Activated naive CD4-positive, alpha-beta T cell treated with Interleukin-2 at 50 U/mL for 16 hours (primary cell): ENCODE data around the gene KIF3A.
A peak's percentile ranks its signal among the peaks of the same experiment; 100 is the strongest.
"Not testable (repeated sequence)": the region's sequence is repeated elsewhere in the genome, so short reads cannot be mapped to it uniquely, and the experiment has no call there.

Source experiments
- DNase-seq: peaks from one replicate; pipeline ENCODE4 v3.0.0-alpha.2; 2020

KIF3A gene

DNA sequence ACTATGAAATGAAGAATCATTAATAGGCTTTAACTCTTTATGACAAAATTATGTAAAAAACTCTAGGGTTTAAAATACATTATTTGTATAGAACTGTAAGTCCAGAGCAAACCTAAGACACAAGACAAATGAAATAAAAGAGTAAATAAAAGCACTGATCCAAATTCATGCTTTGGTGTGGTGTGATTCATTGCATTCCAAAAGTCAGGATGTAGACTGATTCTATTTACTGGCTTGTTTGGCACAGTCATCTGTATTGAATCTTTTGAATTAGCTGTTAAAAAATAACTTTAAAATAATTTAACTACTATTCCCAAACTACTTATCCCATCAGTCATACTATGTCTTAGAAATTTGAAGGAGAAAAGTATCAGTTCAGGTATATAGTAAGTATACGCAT lies 32.5 kb downstream of the KIF3A start:
- DNase-seq, result no peak

DNA sequence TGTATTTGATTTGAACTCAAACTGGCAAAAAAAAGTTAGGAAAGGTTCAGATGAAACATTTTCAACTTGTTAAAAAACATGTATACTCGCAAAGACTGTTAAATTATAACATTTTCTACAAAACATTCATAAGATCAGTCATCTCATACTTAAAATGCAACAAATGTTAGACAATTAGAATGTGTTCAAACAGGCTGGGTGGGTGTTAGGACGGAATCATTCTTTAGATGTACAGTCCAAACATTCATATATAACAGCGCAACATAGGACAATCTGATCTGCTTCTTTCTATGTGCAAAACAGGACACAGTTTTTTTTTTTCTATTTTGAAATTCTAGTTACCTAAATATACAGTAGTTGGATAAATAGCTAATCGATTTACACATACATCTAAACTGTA lies 41.4 kb downstream of the KIF3A start:
- DNase-seq, result no peak

DNA sequence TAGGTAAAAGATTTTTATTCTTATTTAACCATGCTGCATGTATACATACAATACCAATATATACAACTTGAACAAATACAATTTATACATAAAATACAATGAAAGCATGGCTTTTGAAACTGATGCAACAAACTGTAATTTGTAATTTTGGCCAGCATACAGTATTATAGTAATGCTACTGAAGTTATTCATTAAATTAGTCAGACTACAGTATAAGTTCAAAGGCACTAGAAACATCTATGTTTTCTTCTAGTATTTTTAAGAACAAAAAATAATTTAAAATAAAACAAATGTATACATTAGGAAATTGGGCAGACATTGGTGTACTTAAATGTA lies 44.7 kb downstream of the KIF3A start:
- DNase-seq, result no peak

DNA sequence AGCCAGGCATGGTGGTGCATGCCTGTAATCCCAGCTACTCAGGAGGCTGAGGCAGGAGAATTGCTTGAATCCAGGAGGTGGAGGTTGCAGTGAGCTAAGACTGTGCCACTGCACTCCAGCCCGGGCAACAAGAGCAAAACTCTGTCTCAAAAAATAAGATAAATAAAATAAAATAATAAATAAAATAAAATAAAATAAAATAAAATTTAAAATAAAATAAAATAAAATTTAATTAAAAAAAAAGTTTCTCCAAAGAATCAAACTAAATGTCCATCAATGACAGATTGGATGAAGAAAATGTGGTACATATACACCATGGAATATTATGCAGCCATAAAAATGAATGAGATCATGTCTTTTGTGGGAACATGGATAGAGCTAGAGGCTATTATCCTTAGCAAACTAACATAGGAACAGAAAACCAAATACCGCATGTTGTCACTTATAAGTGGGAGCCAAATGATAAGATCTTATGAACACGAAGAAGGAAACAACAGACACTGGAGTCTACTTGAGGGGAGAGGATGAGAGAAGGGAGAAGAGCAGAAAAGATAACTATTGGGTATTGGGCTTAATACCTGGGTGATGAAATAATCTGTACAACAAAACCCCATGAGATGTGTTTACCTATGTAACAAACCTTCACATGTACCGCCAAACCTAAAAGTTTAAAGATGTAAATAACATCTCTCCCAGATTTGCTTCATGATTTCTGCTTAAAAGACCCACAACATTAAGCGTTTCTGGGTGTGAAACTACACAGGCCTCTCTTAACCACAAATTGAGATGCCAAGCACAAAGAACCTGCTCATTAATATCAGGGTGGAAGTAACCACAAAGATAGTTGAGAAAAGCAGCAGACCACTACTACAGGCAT lies 45.4 kb downstream of the KIF3A start:
- not testable (repeated sequence) for DNase-seq

DNA sequence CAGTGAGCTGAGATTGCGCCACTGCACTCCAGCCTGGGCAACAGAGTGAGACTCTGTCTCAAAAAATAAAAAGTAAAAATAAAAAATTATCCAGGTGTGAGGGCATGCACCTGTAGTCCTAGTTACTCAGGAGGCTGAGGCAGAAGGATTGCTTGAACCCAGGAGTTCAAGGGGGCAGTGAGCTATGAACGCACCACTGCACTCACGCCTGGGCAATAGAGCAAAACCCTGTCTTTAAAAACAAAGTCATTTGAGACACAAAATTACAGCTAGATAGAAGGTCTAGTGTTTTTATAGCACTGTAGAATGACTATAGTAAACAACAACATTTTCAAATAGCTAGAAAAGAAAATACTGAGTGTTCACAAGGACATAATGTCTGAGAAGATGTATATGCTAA lies 47.2 kb downstream of the KIF3A start:
- DNase-seq, result no peak

DNA sequence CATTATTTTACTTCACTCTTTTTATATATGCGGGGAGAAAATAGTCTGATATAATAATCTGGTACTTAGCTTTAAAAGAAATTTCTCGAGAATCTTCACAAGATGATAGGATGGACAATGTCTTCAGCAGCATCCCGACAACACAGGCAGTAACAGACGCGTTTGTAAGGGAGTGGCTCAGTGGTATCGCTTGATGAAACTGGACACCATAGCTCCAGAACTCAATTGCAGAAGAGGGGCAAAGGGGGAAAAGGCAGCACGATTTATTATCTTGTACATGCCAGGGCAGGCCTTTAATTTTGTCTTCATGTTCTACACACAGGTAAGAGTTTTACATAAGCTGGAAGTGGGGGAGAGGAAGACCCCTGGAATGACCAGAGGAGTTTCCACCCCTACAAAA lies 47.8 kb downstream of the KIF3A start:
- DNase-seq, result no peak

DNA sequence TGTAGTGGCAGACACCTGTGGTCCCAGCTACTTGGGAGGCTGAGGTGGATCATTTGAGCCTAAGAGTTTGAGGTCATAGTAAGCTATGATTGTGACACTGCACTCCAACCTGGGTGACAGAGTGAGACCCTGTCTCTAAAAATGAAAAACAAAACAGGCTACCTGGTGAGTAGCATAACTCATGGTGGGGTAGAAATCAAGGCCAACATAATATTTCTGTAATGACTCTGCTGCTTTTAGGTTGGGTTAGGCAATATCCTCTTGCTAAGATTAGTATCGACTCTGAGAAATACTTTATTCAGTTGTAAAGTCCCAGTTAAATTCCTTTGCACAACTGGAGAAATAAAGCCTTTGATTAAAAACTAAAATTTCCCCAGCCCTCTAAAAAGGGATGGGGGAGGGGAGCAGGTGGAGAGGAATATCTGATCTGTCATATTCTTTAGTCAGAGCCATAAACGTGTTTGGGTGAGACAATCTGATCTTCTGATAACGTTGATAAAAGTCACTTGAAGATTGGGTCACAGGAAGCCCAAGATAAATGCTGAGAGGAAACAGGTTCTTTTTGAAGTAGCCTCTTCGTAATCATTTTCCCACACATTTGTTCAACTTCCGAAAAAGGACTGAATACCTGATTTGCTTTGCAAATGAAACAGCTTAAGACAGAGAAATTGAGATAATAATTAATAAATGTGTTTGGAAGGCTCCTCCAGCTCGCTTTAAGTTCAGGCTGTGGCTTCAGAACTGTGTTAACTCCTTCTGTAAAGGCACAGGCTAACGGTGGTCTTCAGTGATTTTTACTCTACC lies 48.6 kb downstream of the KIF3A start:
- peak; percentile 24 for DNase-seq

DNA sequence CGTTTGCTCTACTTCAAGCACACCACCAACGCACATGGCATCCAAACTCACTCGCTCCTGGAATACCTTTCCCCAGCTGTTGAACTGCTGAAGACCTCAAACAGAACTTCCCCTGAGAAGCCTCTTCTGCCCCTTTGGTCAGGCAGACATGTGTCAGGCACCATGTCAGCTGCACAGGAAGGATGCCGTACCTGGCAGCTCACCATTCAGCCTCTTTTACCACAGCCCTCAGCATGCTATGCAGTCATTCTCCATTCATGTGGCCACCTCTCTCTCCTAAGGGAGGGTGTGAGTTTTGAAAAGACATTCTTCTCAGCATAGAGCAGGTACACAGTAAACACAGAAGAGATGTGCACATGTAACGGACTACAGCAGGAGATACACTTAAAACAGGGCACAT lies 49.4 kb downstream of the KIF3A start:
- peak; percentile 22 for DNase-seq

DNA sequence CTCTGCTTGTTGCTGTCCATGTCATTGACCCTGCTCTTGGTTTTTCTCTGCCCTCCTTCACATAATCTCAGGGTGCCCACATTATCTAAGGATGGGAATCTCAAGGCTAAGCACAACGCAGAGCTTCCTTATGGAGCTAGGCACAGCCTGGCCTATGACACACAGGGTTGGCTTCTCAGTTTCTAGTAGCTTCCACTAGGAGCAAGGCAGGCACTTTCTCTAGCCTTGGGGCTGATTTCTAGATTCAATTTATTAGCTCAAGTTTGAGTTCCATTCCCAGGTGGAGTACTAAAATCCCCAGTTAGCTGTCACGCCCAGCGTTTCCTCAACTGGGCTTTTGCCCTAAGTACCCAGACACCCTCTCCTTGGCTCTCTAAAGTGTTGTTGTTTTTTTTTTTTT lies 51.2 kb downstream of the KIF3A start:
- DNase-seq, result no peak

DNA sequence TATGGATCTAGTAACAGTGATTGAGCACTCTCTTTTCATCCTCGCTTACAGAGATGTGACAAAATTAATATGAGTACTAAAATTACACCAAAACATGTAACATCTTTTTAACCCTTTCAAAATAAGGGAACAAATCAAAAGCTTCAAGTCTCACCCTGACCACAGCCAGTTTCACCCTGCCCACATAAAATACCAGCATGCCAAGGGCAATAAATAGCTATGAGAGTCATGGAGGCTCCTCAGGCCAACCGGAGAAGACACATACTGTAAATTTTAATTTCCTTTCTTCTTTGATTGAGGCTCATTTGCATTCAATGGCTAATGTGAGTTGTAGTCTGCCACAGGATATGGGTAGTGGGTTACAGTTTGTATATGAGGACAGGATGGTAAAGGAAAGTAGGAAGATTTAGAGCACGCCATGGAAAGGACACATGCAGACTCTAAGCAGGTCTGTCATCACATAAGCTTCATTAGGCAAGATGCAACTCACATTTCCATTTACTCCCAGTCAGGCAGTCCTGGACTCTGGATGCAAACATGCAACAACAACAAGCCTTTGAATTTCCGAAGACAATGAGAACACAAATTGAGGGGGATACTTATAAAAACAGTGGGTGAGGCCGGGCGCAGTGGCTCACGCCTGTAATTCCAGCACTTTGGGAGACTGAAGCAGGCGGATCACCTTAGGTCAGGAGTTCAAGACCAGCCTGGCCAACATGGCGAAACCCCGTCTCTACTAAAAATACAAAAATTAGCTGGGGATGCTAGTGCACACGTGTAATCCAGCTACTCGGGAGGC lies 52.2 kb downstream of the KIF3A start:
- no peak for DNase-seq

DNA sequence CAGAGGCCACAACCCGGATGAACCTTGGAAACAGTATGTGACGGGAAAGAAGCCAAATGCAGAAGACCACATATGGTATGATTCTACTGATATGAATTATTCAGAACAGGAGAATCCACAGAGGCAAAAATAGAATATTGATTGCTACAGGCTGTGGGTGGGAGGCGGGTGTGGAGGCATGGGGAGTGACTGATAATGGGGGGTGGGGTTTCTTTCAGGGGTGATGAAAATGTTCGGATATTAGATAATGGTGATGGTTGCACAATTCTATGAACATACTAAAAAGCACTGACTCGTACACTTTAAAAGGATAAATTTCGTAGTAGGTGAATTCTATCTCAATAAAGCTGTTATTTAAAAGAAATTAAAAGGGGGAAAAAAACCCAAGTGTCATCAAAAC lies 52.9 kb downstream of the KIF3A start:
- no peak for DNase-seq

DNA sequence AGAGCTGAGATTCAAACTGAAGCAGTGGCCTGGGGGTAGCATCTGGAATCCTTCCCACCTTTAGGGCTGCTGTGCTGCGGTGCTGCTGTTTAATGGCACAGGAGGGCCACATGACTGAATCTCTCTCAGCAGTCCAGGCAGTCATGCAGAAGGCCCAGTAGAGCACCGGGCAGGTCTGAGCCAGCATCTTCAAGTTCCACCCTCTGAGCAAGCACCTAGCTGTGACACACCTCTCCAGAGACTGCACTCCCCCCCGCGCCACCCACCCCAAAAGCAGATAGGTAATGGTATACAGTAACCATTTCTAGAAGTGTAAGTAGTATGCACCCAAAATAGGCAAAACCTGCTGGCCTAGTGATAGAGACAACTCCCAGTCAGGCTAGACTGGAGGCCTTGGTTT lies 55.4 kb downstream of the KIF3A start:
- DNase-seq, result no peak

DNA sequence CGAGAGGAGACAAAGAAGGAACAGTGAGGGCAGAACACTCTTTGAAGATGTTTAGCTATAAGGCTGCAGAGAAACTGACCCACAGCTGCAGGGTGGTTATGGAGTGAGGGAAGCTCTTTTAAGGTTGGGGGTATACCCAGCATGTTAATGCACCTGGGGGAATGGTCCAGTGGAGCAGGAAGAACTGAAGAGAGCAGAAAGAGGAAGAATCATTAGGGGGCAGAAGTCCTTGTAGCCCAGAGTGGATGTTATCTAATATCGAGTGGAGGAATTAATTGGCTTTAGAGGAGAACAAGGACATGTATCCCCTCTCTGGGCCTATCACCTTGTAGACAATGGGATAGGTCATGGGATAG lies 55.9 kb downstream of the KIF3A start:
- DNase-seq, result no peak

DNA sequence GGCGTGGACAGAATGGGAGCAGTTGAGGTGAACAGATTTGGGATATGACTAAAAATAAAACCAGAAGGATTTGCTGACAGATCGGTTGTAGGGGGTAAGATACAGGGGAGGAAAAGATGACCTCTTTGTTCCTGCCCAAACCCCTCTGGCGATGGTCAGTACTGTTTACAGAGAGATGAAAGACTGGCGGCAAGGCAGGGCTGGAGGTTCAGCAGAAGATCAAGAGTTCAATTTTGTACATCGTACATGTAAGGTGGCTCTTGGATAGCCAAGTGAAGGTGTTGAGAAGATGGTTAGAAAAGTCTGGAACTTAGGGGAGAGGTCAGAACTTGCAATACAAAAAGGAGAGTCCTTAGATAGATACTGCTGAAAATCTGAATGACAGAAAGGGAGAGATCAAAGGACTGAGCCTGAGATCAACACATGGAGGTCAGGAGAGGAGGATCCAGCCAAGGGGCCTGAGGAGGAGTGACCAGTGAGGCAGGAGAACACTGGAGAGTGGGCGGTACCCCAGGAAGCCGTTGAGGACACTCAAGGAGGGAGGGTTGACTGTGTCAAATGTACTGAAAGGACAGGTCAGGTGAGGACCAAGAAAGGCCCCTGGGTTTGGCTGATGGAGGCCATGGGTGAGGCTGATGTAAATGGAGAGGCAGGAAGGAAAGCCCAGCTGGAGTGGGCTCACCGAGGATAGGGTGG lies 56.4 kb downstream of the KIF3A start:
- DNase-seq, result no peak

DNA sequence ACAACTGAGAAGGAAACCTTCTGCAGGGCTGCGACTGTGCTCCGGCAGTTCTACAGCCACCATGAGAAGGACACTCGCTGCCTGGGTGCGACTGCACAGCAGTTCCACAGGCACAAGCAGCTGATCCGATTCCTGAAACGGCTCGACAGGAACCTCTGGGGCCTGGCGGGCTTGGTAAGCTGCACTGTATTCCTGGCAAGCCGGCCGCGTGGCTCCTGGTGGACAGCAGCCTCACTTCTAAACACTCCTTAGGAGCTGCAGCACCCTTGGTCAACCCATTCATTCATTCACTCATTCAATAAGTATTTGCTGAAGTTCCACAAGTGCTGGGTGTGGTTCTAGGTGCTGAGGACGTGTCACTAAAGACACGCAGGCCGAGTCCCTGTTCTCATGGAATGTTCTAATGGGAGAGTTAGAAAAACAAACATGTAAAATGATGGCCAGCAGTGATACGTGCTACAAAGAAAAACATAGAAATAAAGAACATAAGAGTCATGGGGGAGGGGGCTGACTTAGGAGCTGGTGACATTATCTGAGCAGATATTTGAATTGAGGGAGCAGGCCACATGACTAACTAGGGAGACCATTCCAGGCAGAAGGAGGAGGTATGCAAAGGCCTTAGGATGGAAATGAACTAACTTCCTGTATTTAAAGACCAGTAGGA lies 57.5 kb downstream of the KIF3A start:
- no peak for DNase-seq

DNA sequence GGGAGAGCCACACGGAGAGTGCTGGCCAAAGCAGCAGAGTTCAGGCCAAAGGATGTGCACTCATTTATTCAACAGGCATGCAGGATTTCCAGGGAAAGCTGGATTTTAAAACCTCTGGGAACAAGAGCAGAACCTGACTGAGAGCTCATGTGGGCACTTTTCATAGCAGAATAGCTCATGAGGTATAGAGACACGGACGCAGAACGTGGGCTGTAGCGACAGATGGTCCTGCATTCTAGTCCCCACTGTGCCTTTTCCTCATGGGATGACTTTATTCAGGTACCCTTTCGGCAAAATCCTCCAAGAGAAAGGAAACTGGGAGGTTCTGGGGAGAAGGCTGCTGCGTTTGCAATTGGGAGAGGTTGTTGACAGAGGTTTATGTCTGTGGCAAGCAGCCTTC lies 58.2 kb downstream of the KIF3A start:
- no peak for DNase-seq

DNA sequence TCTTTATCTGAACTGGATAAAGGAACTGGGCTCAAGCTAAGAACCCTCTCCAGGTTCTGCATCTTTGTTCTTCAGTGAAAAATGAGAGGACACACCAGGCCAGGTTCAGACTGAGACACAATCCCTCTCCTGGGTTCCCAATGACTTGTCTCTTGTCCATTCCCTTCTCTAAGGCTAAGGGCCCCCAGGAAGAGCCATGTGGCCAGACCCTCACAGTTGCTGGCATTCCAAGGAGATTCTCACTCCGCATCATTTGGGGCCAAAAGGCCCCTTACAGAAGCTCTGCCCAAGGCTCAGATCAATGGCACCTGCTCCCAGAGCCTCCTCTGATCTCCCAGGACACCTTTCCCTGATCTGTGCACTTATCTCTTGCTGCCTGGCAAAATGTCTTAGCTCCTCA lies 58.6 kb downstream of the KIF3A start:
- no peak for DNase-seq

DNA sequence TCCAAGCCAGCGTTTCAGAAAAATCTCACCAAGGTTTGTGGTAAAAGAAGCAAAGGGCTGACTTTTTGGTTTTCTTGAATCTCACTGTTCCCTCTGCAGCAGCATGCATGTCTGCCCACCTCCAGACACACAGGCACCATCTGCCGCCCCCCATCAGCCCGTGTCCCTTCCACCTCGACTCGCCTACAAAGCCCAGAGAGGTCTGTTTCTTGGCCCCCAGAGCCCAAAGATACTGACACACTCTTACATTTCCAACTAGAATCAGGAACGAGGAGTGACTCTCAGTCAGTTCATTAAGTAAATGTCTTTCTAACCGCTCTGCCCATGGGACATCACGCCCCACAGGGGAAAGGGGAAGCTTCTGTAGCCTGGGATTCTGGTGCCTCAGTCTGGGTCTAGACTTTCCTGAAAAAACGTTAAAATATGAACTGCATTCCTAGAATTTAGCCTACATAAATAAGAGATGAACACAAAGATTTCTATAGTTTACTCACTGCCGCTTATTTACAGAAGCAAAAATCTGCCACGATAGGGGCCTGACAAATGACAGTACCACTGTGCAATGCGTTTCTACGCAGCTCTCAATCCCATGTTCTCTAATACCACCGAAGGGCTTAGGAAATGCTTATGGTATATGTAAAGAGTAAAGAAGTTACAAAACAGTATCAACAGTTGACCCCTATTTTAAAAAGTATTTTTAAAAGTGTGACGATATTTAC lies 59.5 kb downstream of the KIF3A start:
- DNase-seq, result no peak

DNA sequence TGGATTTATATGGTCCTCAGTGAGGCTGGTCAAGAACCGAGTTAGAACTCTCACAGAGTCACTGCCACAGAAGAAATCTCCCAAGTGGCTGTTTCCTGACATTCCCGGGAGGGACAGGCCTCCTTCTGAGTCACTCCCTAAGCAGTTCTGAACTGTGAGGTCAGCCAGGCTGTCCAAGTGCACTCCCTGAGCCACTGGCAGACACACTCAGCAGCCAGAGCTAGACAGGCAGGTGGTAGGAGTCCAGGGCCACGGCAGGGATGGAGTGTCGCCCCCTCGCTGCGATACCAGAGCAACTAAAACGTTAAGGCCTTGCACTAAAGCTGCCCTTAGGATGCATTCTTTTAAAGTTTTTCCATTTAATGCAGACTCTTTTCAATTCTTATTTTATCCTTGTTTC lies 60.2 kb downstream of the KIF3A start:
- DNase-seq, result no peak

DNA sequence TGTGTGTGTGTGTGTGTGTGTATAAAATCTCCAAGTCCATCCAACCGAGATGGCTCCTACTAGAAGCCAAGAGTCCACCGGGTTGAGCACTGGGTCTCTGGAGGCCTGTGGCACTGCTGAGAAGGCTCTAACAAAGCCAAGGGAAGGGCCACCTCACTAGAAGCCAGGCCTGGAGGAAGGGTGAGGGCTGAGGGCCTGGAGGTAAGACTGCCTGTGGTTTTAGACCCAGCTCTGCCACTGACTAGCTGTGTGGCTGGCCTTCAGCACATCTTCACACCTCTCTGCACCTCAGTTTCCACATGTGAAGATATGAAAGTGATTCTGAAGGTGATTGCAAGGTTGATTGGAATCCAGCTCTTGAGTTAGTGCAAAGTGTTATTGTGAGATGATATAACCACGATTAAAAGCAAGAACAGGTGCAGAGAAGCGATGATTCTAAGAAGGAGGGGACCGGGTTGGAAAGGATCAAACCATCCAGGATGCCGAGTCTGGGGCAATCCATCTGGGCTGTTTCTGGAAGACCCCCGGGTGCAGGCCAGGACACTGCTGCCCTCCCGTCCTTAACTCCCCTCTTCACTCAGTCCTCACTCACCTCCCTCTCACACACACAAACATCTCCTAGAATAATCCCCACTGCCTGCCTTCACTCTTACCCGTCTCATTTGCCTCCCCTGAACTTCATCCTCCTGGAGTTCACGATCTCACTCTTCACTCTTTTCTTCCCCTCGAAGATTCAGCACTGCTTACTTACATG lies 61.2 kb downstream of the KIF3A start:
- no peak for DNase-seq
